Hepatocyte (in vitro differentiated cells): ENCODE results near the gene HMGXB4. TPM values are rescaled to one million over a fixed set of nuclear protein-coding genes. Genes with fewer than 3 reads are reported as not detected.

ENCODE experiments used
- DNase-seq: peaks from one replicate; pipeline ENCODE4 v3.0.0-alpha.2; 2016; ENCODE audit warnings: low spot score
- H2AFZ ChIP-seq: fragments of 200-600 bp; sonication (generic); 2 replicates; pipeline ENCODE4 v1.6.0; 2016; ENCODE audit warnings: antibody characterized with exemption, mild to moderate bottlenecking
- H3K27ac ChIP-seq: fragments of 200-600 bp; sonication (generic); 2 replicates; pipeline ENCODE4 v1.5.1; 2016; ENCODE audit warnings: mild to moderate bottlenecking
- H3K27me3 ChIP-seq: fragments of 200-600 bp; sonication (generic); 2 replicates; pipeline ENCODE4 v1.6.1; 2016
- H3K36me3 ChIP-seq: fragments of 200-600 bp; sonication (generic); replicated peaks from 2 replicates; pipeline ENCODE4 v1.5.1; 2016; ENCODE audit warnings: low read depth; ENCODE audit not compliant: insufficient read depth
- H3K4me1 ChIP-seq: fragments of 200-600 bp; sonication (generic); 2 replicates; pipeline ENCODE4 v1.5.1; 2016; ENCODE audit warnings: mild to moderate bottlenecking, moderate library complexity; ENCODE audit not compliant: insufficient read depth
- H3K4me2 ChIP-seq: fragments of 200-600 bp; sonication (generic); 2 replicates; pipeline ENCODE4 v1.6.0; 2016
- H3K4me3 ChIP-seq: fragments of 200-600 bp; sonication (generic); 2 replicates; pipeline ENCODE4 v1.5.1; 2016; ENCODE audit warnings: mild to moderate bottlenecking
- H3K79me2 ChIP-seq: fragments of 200-600 bp; sonication (generic); 2 replicates; pipeline ENCODE4 v1.6.0; 2017; ENCODE audit warnings: mild to moderate bottlenecking
- H3K9me2 ChIP-seq: fragments of 200-600 bp; sonication (generic); replicated peaks from 2 replicates; pipeline ENCODE4 v1.6.0; 2017; ENCODE audit warnings: mild to moderate bottlenecking; ENCODE audit not compliant: insufficient read depth
- H3K9me3 ChIP-seq: fragments of 200-600 bp; sonication (generic); 2 replicates; pipeline ENCODE4 v1.5.1; 2016; ENCODE audit warnings: low read depth, mild to moderate bottlenecking
- H4K20me1 ChIP-seq: fragments of 200-600 bp; sonication (generic); 2 replicates; pipeline ENCODE4 v1.6.0; 2016; ENCODE audit warnings: mild to moderate bottlenecking; ENCODE audit not compliant: insufficient read depth, poor library complexity, severe bottlenecking
- CTCF ChIP-seq: fragments of 200-600 bp; sonication (generic); IDR thresholded peaks from 2 replicates; pipeline ENCODE4 v1.5.1; 2016; ENCODE audit warnings: antibody characterized with exemption, mild to moderate bottlenecking; ENCODE audit not compliant: poor library complexity
- EZH2 ChIP-seq: fragments of 200-600 bp; sonication (generic); IDR thresholded peaks from 2 replicates; pipeline ENCODE4 v1.6.1; 2016; ENCODE audit warnings: antibody characterized with exemption, mild to moderate bottlenecking, borderline replicate concordance
- EZH2phosphoT487 ChIP-seq: fragments of 200-600 bp; sonication (generic); IDR thresholded peaks from one replicate; pipeline ENCODE4 v1.6.1; 2018; ENCODE audit warnings: antibody characterized with exemption, mild to moderate bottlenecking, low read depth, moderate library complexity; ENCODE audit not compliant: unreplicated experiment, severe bottlenecking
- WGBS: methylation state at CpG from one replicate; pipeline ENCODE4 v1.1.6; 2016; ENCODE audit warnings: low lambda C conversion rate; ENCODE audit errors: missing lambda C conversion rate; 5-methylcytosine and 5-hydroxymethylcytosine counted together
- polyA plus RNA-seq: library from polyadenylated mRNA; unstranded; fragments of >200 nt; fragmentation: Nextera tagmentation; extraction: Ambion mirVana; gene quantifications from 2 replicates; pipeline ENCODE4 v1.2.1, GENCODE V29; 2016
- total RNA-seq: library from RNA; depleted of rRNA; stranded (reverse); fragments of >200 nt; gene quantifications from 2 replicates; pipeline ENCODE4 v1.2.3, GENCODE V29; 2014

The HMGXB4 gene
- total and polyA plus RNA-seq, 2 experiments from 2014 or later: 17.2 to 19.0 TPM

GRCh38 chr22:35325209-35325608 lies 67.9 kb downstream of the HMGXB4 start:
- 96% methylated on average over 5 of the region's 5 CpGs for WGBS
- Histone ChIP-seq H3K4me1 (no peaks in the 10 kb centered on the region), H2AFZ (no peak overlapping the region), H3K27ac (no peak overlapping the region), H3K9me2 (no peaks in the 10 kb centered on the region), H3K9me3 (no peaks in the 10 kb centered on the region), H4K20me1 (no peaks in the 10 kb centered on the region), H3K4me3 (no peak overlapping the region), H3K36me3 (no peaks in the 10 kb centered on the region), H3K79me2 (no peaks in the 10 kb centered on the region), H3K27me3 (no peaks in the 10 kb centered on the region), H3K4me2 (no peak overlapping the region)
- no peak for DNase-seq
- no peak for TF ChIP-seq EZH2
- no peak for TF ChIP-seq CTCF
- TF ChIP-seq EZH2phosphoT487: no peak

- TF ChIP-seq EZH2phosphoT487: no peak
- no peak for TF ChIP-seq CTCF
- no peak for TF ChIP-seq EZH2
- Histone ChIP-seq H2AFZ (no peak overlapping the region), H3K79me2 (no peaks in the 10 kb centered on the region), H3K4me2 (no peak overlapping the region), H3K9me3 (no peaks in the 10 kb centered on the region), H3K36me3 (no peaks in the 10 kb centered on the region), H3K4me3 (no peak overlapping the region), H3K27me3 (no peaks in the 10 kb centered on the region), H4K20me1 (no peaks in the 10 kb centered on the region), H3K9me2 (no peaks in the 10 kb centered on the region), H3K4me1 (no peaks in the 10 kb centered on the region), H3K27ac (no peak overlapping the region)
- 93% methylated on average over 17 of the region's 17 CpGs for WGBS
- DNase-seq: no peak
These were observed 69.7 kb downstream of the HMGXB4 start for GRCh38 chr22:35326854-35327562.

GRCh38 chr22:35327690-35328471 lies 70.6 kb downstream of the HMGXB4 start:
- Histone ChIP-seq H3K27ac (peak overlapping the region; percentile 47), H3K27me3 (no peaks in the 10 kb centered on the region), H3K79me2 (no peaks in the 10 kb centered on the region), H4K20me1 (no peaks in the 10 kb centered on the region), H3K4me1 (no peaks in the 10 kb centered on the region), H3K9me3 (no peaks in the 10 kb centered on the region), H3K9me2 (no peaks in the 10 kb centered on the region), H3K4me3 (no peak overlapping the region), H3K4me2 (no peak overlapping the region), H2AFZ (no peak overlapping the region), H3K36me3 (no peaks in the 10 kb centered on the region)
- DNase-seq: no peak
- WGBS: 96% methylated on average over 21 of the region's 21 CpGs
- no peak for TF ChIP-seq CTCF
- TF ChIP-seq EZH2: no peak
